HG03558 (cell line): ENCODE results near the gene DUSP15.
"Not testable (repeated sequence)": the region's sequence is repeated elsewhere in the genome, so short reads cannot be mapped to it uniquely, and the experiment has no call there.

Experiments
- ATAC-seq: cut with Tn5 transposase; IDR thresholded peaks from one replicate; pipeline ENCODE4 v1.9.1; 2021; ENCODE audit warnings: moderate number of reproducible peaks; ENCODE audit not compliant: unreplicated experiment; ENCODE audit errors: extremely low read depth

DUSP15 gene

GRCh38 chr20:31826074-31826473 lies 44.3 kb downstream of the DUSP15 start:
- no peak for ATAC-seq

- ATAC-seq, result no peak
These were observed 45.6 kb downstream of the DUSP15 start for GRCh38 chr20:31824554-31825313.

- ATAC-seq, result no peak
These were observed 46.2 kb downstream of the DUSP15 start for GRCh38 chr20:31824125-31824485.

DNA sequence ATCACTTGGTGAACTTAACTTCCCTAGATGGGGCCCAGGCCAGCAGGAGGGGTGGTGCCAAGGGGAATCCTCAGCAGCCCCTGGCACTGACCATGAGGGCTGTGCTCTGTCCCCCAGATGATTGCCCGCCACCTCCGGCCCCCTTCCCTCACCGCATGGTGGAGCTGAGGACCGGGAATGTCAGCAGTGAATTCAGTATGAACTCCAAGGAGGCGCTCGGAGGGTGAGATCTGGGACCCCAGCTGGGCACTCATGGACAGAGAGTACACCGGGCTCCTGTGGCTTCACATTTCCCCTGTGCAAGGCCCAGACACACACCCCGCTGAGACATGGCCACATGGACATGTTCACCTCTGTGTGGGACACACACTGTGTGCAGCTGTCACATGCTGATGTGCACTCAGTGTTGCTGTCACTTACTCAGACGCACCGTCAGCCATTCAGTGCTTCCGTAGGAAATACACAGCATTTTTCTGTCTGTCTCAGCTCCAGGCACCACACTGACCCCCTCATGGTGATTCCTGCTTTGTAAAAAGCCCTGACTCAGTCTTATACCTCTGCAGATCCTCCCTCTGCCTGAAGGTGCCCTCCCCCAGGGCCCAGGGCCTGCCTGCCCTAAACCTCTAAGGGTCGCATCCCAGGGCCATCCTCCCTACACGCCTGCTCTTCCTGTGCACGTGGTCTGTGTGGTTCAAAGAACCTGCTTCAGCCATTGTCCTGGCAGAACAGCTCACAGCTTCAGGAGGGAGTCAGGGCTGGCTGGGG lies 46.8 kb downstream of the DUSP15 start:
- no peak for ATAC-seq

- no peak for ATAC-seq
These were observed 47.7 kb downstream of the DUSP15 start for GRCh38 chr20:31822421-31823330.

DNA sequence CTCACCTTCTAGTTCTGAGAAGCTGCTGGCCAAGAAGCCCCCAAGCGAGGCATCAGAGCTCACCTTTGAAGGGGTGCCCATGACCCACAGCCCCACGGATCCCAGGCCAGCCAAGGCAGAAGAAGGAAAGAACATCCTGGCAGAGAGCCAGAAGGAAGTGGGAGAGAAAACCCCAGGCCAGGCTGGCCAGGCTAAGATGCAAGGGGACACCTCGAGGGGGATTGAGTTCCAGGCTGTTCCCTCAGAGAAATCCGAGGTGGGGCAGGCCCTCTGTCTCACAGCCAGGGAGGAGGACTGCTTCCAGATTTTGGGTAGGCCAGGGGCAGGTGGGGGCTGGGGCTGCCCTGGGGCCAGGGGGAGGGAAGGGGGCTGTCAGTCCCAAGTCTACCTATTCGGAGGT lies 48.9 kb downstream of the DUSP15 start:
- ATAC-seq, result no peak

DNA sequence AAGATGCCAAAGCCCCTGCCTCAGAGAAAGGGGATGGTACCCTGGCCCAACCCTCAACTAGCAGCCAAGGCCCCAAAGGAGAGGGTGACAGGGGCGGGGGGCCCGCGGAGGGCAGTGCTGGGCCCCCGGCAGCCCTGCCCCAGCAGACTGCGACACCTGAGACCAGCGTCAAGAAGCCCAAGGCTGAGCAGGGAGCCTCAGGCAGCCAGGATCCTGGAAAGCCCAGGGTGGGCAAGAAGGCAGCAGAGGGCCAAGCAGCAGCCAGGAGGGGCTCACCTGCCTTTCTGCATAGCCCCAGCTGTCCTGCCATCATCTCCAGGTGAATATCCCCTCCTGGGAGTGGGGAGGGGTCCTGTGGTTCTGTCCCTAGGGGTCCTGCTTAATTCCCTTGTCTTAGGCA lies 50.1 kb downstream of the DUSP15 start:
- ATAC-seq, result no peak

GRCh38 chr20:31819083-31819784 lies 51.1 kb downstream of the DUSP15 start, which contains the start of gene MYLK2:
MYLK2 (plus strand) TSS chr20:31819356; CDS start chr20:31819581, 225 bp downstream.
- no peak for ATAC-seq

- no peak for ATAC-seq
These were observed 51.9 kb downstream of the DUSP15 start for GRCh38 chr20:31818376-31818908.

DNA sequence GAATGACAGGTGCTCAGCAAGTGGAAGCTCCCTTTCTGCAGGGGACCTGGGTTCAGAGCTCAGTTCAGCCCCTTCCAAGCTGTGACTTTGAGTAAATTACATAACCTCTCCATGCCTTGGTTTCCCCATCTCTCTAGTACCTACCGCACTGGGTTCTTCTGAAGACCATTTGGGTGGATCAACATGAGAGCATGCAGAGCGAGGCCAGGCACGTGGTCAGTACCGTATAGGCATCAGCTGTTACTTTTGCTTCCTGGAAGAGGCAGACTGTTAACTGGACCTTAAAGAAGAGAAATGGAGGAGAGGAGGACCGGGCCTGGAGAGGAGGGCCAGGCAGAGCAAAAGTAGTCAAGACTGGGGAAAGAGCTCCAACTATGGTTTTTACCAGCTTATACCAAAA lies 52.9 kb downstream of the DUSP15 start:
- ATAC-seq, result no peak

DNA sequence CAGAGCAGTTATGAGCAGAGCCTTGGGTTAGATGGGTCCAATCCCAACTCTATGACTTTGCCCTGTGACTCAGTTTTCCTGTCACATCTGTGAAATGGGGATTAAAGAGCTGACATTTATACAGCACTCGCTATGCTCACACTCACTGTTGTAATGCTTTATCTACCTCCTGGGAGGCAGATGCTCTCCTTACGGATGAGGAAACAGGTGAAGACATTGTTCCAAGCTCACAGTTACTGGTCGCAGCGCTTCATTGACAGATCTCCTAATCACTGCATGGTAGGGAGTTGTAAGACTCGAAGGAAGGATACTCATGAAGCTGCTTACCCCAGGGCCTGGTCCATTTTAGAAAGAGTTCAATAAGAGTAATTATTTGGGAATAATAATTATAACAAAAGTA lies 54.1 kb downstream of the DUSP15 start:
- ATAC-seq, result no peak

GRCh38 chr20:31815408-31816188 lies 54.7 kb downstream of the DUSP15 start:
- no peak for ATAC-seq

DNA sequence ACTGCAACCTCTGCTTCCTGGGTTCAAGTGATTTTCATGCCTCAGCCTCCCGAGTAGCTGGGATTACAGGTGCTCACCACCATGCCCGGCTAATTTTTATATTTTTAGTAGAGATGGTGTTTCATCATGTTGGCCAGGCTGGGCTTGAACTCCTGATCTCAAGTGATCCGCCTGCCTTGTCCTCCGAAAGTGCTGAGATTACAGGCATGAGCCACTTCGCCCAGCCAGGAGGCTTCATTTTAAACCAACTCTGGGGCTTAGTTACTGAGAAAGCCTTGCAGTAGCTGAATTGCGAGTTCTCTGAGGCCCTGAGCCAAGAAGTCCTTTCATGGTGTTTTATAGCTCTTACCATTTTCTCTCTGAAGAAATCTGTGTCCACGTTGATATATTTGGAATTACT lies 56.2 kb downstream of the DUSP15 start:
- not testable (repeated sequence) for ATAC-seq

- ATAC-seq, result no peak
These were observed 56.7 kb downstream of the DUSP15 start for GRCh38 chr20:31813611-31814010.

- ATAC-seq, result no peak
These were observed 58.3 kb downstream of the DUSP15 start for GRCh38 chr20:31811796-31812728.

DNA sequence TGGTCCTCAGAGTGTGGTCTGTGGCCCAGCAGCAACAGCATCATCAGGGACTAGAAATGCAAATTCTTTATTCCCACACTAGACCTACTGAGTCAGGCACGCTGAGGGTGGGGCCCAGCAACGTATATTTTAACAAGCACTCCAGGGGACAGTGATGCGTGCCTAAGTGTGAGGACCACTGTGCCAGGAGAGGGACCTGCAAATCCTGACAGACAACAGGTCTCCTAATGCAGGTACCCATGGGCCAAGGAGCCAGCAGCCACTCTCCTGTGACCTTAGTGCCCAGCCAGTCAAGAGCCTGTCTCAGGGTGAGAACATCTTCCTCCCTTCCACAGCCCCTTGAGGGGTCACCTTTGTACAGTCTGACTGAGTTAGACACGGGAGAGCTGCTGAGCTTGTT lies 59.1 kb downstream of the DUSP15 start:
- no peak for ATAC-seq
